Measurements from ENCODE around the gene USP5.

- no peak for TF ChIP-seq CTCF (conservative IDR thresholded peaks at IDR 0.05)
- no peak for TF ChIP-seq EZH2 (IDR thresholded peaks at IDR 0.05; ENCODE audit: low read depth)
Observed at GRCh38 chr12:6823182-6824084, 28.5 kb upstream of the USP5 start.
